ENCODE measurements around the gene TEX2.

GRCh38 chr17:64214950-64215349 lies 48.1 kb downstream of the TEX2 start:
- TF ChIP-seq, protein P1, sequence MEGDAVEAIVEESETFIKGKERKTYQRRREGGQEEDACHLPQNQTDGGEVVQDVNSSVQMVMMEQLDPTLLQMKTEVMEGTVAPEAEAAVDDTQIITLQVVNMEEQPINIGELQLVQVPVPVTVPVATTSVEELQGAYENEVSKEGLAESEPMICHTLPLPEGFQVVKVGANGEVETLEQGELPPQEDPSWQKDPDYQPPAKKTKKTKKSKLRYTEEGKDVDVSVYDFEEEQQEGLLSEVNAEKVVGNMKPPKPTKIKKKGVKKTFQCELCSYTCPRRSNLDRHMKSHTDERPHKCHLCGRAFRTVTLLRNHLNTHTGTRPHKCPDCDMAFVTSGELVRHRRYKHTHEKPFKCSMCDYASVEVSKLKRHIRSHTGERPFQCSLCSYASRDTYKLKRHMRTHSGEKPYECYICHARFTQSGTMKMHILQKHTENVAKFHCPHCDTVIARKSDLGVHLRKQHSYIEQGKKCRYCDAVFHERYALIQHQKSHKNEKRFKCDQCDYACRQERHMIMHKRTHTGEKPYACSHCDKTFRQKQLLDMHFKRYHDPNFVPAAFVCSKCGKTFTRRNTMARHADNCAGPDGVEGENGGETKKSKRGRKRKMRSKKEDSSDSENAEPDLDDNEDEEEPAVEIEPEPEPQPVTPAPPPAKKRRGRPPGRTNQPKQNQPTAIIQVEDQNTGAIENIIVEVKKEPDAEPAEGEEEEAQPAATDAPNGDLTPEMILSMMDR (IDR thresholded peaks at IDR 0.05; ENCODE audit: insufficient read depth, low read length, poor library complexity, severe bottlenecking): no peak
- no peak for TF ChIP-seq EZH2phosphoT487 (conservative IDR thresholded peaks at IDR 0.05; ENCODE audit: low read length)

All from SU-DHL-6 (cell line).